ENCODE results near the gene S100A12. TPM values are rescaled to one million over a fixed set of nuclear protein-coding genes. Genes with fewer than 3 reads are reported as not detected.

S100A12 gene
- total RNA-seq, 1 experiment from 2014 or later = not detected

DNA sequence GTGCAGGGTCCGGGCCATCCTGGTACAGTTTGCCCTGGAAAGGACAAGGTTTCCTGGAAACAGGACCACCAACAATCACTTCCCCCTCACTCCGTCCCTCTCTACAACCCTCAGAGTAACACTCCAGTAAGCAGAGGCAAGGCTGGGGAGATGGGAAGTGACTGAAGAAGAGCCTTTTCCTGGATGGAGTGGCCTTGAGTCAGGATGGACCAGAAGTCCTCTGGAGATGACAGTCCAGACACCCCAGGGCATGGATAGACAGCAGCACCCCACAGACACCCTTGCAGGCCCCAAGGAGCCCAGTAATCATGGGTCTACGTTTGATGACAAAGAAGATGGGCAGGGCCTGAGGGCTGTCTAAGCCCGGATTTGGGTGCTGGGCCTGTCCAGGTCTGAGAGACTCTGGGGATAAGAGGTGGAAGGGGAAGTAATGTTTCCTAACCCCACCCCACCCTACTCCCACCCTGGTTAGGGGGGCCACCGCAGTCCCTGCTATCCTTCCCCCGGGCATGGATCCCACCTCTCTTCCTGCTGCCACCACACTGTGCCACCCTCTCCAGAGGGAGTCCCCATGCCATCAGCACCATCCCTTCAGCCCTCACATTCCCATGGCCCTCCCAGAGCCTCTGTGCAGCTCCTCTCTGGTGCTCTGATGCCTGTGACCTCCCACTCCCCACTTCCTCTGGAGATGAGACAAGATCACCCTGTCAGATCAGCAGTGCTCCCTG is 22.7 kb upstream of the S100A12 start:
- Histone ChIP-seq H4K20me1 (ENCODE audit: low read length) (no peaks in the 10 kb centered on the region), H3K4me3 (ENCODE audit: low read length) (no peak overlapping the region), H3F3A (ENCODE audit: low read length, unreplicated experiment) (no peaks in the 10 kb centered on the region), H3K4me2 (ENCODE audit: low read length) (no peak overlapping the region), H3K4me1 (ENCODE audit: insufficient read depth, low read length) (peaks cover 14% of the 10 kb centered on the region), H2AFZ (ENCODE audit: low read length) (no peak overlapping the region), H3K27ac (ENCODE audit: low read length) (no peak overlapping the region), H3K9me2 (replicated peaks; ENCODE audit: low read length) (no peaks in the 10 kb centered on the region), H3K9me3 (ENCODE audit: low read length) (no peaks in the 10 kb centered on the region), H3K27me3 (ENCODE audit: low read length) (peaks cover 70% of the 10 kb centered on the region), H3K9ac (ENCODE audit: low read length) (no peak overlapping the region), H3K79me2 (ENCODE audit: low read length) (no peaks in the 10 kb centered on the region), H3K36me3 (ENCODE audit: low read depth, low read length) (no peaks in the 10 kb centered on the region)
- DNase-seq = no peak
- ChIA-PET POLR2A (ENCODE audit: unreplicated experiment) (no interaction called here), CTCF (no interaction called here)
- no TSS peak for BruUV-seq (replicated peaks)
- no peak for ATAC-seq
- TF ChIP-seq EZH2 (IDR thresholded peaks at IDR 0.05; ENCODE audit: low read length, unreplicated experiment) (no peak), EZH2phosphoT487 (IDR thresholded peaks at IDR 0.05; ENCODE audit: borderline replicate concordance, low read length) (no peak)
- TF ChIP-seq, protein P1, sequence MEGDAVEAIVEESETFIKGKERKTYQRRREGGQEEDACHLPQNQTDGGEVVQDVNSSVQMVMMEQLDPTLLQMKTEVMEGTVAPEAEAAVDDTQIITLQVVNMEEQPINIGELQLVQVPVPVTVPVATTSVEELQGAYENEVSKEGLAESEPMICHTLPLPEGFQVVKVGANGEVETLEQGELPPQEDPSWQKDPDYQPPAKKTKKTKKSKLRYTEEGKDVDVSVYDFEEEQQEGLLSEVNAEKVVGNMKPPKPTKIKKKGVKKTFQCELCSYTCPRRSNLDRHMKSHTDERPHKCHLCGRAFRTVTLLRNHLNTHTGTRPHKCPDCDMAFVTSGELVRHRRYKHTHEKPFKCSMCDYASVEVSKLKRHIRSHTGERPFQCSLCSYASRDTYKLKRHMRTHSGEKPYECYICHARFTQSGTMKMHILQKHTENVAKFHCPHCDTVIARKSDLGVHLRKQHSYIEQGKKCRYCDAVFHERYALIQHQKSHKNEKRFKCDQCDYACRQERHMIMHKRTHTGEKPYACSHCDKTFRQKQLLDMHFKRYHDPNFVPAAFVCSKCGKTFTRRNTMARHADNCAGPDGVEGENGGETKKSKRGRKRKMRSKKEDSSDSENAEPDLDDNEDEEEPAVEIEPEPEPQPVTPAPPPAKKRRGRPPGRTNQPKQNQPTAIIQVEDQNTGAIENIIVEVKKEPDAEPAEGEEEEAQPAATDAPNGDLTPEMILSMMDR (conservative IDR thresholded peaks at IDR 0.05; ENCODE audit: low read depth, low read length) = no peak
- intact Hi-C loops (cut with micrococcal nuclease) = no loop called here

DNA sequence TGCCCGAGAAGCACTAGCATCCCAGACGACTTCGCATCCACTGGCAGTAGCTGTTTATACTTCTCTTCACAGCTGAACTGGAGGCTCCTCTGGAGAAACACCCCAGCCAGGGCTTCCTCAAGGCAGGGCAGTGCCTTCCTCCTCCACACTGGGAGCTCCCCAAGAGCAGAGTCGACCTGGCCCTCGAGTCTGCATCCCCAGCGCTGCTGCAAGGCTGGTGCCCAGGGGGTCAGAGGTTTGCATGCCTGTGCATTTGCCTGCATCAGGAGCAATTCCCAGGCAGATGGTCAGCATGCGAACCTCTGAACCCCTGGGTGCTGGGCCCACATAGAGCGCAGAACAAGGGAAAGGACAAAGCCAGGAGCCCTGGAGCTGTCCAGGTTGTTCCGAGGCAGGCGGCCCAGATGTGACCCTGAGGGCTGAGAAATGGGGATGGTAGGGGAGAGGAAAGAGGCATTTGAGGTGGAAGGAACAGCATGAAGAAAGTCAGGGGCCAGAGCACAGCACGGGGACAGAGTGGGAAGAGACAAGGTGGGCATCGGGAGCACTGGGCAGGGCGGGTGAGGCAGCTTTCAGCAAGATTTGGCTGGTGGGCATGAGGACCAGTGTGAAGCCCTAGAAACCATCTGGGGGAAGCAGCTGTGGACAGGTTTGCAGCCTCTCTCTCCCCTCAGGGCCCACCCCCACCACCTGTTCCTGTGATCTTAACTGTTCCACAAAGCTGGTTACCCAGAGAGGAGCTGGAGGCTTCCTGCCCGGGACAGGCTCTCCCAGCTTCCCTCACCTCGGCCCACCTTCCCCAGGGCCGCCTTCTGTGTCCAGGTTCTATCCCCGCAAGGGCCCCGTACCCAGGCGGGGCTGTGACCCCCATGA is 21.9 kb upstream of the S100A12 start:
- no peaks in the 10 kb centered on the region for H3K36me3 ChIP-seq (ENCODE audit: low read depth, low read length)
- DNase-seq = no peak
- POLR2A ChIA-PET (ENCODE audit: unreplicated experiment) = no interaction called here
- H3K9me2 ChIP-seq (replicated peaks; ENCODE audit: low read length) = no peaks in the 10 kb centered on the region
- peaks cover 67% of the 10 kb centered on the region for H3K27me3 ChIP-seq (ENCODE audit: low read length)
- no peaks in the 10 kb centered on the region for H3F3A ChIP-seq (ENCODE audit: low read length, unreplicated experiment)
- H4K20me1 ChIP-seq (ENCODE audit: low read length) = no peaks in the 10 kb centered on the region
- no peaks in the 10 kb centered on the region for H3K9me3 ChIP-seq (ENCODE audit: low read length)
- CTCF ChIA-PET = no interaction called here
- no peaks in the 10 kb centered on the region for H3K79me2 ChIP-seq (ENCODE audit: low read length)
- TF ChIP-seq EZH2phosphoT487 (IDR thresholded peaks at IDR 0.05; ENCODE audit: borderline replicate concordance, low read length) (no peak), EZH2 (IDR thresholded peaks at IDR 0.05; ENCODE audit: low read length, unreplicated experiment) (no peak)
- TF ChIP-seq, protein P1 (conservative IDR thresholded peaks at IDR 0.05; ENCODE audit: low read depth, low read length) = no peak
- H3K4me3 ChIP-seq (ENCODE audit: low read length) = no peak overlapping the region
- H2AFZ ChIP-seq (ENCODE audit: low read length) = no peak overlapping the region
- BruUV-seq (replicated peaks) = no TSS peak
- no peak overlapping the region for H3K27ac ChIP-seq (ENCODE audit: low read length)
- H3K4me1 ChIP-seq (ENCODE audit: insufficient read depth, low read length) = peaks cover 14% of the 10 kb centered on the region
- no peak for ATAC-seq
- intact Hi-C loops (cut with micrococcal nuclease) = no loop called here
- H3K4me2 ChIP-seq (ENCODE audit: low read length) = no peak overlapping the region
- H3K9ac ChIP-seq (ENCODE audit: low read length) = no peak overlapping the region

DNA sequence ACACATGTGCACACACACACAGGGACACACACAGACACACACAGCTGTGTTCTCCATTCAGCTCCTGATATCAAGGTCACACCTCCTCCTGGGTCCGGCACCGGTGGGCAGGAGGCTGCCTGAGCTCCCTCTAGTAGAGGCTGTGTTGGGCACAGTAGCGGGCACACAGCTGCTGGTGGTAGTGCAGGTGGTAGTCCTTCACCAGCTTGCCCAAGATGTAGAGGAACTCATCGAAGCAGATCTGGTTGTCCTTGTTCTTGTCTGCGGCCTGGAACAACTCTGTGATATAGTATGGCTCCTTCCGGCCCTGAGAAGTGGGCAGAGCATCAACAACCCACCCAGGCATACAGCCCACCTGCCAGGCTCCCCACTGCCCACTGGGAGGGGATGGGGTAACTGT is 21.0 kb upstream of the S100A12 start:
- Histone ChIP-seq H2AFZ (ENCODE audit: low read length) (no peak overlapping the region), H3K27ac (ENCODE audit: low read length) (no peak overlapping the region), H4K20me1 (ENCODE audit: low read length) (no peaks in the 10 kb centered on the region), H3F3A (ENCODE audit: low read length, unreplicated experiment) (no peaks in the 10 kb centered on the region), H3K9me3 (ENCODE audit: low read length) (no peaks in the 10 kb centered on the region), H3K27me3 (ENCODE audit: low read length) (peaks cover 67% of the 10 kb centered on the region), H3K4me1 (ENCODE audit: insufficient read depth, low read length) (peaks cover 16% of the 10 kb centered on the region), H3K4me2 (ENCODE audit: low read length) (no peak overlapping the region), H3K4me3 (ENCODE audit: low read length) (no peak overlapping the region), H3K36me3 (ENCODE audit: low read depth, low read length) (no peaks in the 10 kb centered on the region), H3K9ac (ENCODE audit: low read length) (no peak overlapping the region), H3K9me2 (replicated peaks; ENCODE audit: low read length) (no peaks in the 10 kb centered on the region), H3K79me2 (ENCODE audit: low read length) (no peaks in the 10 kb centered on the region)
- CTCF ChIA-PET = no interaction called here
- intact Hi-C loops (cut with micrococcal nuclease) = no loop called here
- ATAC-seq = no peak
- POLR2A ChIA-PET (ENCODE audit: unreplicated experiment) = no interaction called here
- TF ChIP-seq, protein P1 (conservative IDR thresholded peaks at IDR 0.05; ENCODE audit: low read depth, low read length) = no peak
- TF ChIP-seq EZH2 (IDR thresholded peaks at IDR 0.05; ENCODE audit: low read length, unreplicated experiment) = no peak
- TF ChIP-seq EZH2phosphoT487 (IDR thresholded peaks at IDR 0.05; ENCODE audit: borderline replicate concordance, low read length) = no peak
- BruUV-seq (replicated peaks) = no TSS peak
- DNase-seq = no peak
